ENCODE results near the gene NHSL2.

DNA sequence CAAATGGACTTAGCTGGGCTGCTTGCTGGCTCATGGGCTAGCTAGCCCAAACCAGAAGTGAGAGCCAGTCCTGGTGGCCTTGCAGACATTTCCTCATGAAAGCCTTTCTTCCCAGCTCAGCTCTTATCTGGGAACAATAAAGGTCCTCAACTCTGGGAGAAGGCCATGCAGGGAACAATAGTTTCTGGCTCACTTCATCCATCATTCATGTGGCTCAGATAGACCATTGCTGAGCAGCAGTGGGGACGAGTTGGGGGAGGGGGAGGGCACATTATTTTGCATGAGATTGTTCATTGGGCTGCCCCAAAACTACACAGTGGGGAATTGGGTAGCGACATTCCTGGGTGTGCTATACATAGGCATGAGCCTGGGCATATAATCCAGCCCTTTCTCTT, 47.6 kb downstream of the NHSL2 start:
- TF ChIP-seq CTCF (conservative IDR thresholded peaks at IDR 0.05 in 1 of 2, IDR thresholded peaks at IDR 0.05 in 1 of 2; ENCODE audit: extremely low read depth in 1 of 2, insufficient read depth in 1 of 2, low read depth in 1 of 2, low read length in 2 of 2), result no peak
- no peak for TF ChIP-seq EZH2 (IDR thresholded peaks at IDR 0.05; ENCODE audit: borderline replicate concordance, low read length)
